Measurements from ENCODE around the gene CREBL2.
"Not testable (repeated sequence)": the region's sequence is repeated elsewhere in the genome, so short reads cannot be mapped to it uniquely, and the experiment has no call there.

Gene CREBL2

DNA sequence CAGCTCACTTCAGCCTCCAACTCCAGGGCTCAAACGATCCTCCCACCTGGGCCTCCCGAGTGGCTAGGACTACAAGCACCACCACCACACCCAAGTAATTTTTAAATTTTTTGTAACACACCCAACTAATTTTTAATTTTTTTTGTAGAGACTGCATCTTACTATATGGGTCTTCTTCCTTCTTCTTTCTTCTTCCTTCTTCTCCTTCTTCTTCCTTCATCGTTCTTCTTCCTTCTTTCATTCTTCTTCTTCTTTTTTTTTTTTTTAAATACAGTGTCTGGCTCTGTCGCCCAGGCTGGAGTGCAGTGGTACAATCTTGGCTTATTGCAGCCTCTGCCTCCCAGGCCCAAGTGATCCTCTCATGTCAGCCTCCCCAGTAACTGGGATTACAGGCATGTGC is 965 bp upstream of the CREBL2 start:
- no peak for DNase-seq (ENCODE audit: low read depth in 2 of 2)
- TF ChIP-seq, protein P1, sequence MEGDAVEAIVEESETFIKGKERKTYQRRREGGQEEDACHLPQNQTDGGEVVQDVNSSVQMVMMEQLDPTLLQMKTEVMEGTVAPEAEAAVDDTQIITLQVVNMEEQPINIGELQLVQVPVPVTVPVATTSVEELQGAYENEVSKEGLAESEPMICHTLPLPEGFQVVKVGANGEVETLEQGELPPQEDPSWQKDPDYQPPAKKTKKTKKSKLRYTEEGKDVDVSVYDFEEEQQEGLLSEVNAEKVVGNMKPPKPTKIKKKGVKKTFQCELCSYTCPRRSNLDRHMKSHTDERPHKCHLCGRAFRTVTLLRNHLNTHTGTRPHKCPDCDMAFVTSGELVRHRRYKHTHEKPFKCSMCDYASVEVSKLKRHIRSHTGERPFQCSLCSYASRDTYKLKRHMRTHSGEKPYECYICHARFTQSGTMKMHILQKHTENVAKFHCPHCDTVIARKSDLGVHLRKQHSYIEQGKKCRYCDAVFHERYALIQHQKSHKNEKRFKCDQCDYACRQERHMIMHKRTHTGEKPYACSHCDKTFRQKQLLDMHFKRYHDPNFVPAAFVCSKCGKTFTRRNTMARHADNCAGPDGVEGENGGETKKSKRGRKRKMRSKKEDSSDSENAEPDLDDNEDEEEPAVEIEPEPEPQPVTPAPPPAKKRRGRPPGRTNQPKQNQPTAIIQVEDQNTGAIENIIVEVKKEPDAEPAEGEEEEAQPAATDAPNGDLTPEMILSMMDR (IDR thresholded peaks at IDR 0.05; ENCODE audit: low read depth, low read length) = no peak
- no peak overlapping the region for H3K4me3 ChIP-seq (replicated peaks in 1 of 2; ENCODE audit: low read depth in 2 of 2, low read length in 2 of 2)

DNA sequence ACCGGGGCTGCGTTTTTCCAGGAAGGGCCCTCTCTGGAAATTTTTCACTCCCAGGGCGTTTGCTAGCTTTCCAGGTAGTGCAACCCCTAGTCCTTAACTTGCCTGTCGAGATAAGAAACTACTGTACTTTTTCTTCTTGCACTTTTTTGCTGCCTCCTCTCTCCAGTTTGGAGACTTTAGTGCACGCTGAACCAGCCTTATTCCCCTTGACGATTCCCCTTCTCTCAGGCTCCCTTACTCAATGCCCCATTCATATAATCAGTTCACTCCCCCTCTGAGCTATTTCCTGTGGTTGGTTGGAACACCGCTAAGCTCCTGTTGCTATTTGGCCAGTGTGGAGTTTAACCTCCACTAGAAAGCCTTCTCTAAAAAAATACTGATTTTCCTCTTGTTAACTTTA is 682 bp downstream of the CREBL2 start:
- TF ChIP-seq, protein P1 (IDR thresholded peaks at IDR 0.05; ENCODE audit: low read depth, low read length) = no peak
- H3K4me3 ChIP-seq (replicated peaks in 1 of 2; ENCODE audit: low read depth in 2 of 2, low read length in 2 of 2) = peak overlapping the region; percentile 58 to 82
- peak; percentile 77 to 81 for DNase-seq (ENCODE audit: low read depth in 2 of 2)

DNA sequence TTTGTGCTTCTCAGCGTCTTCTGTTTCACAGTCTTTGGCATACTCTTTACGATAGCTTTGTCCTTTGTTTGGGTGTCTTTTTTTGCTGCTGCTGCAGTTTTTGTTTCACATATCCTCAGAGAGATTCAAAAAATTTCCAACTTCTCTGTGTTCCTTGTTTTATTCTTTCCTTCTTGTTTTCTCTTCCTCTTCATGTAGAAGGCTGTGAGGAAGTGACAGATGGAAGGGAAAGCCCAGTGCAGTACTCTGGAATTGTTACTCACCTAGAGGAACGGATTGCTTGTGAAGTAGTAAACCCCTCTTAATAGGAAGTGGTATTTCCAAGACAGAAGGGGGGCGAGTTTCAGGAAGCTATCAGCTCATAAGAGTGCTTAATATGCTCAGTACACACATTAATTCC is 1.7 kb downstream of the CREBL2 start:
- TF ChIP-seq, protein P1 (IDR thresholded peaks at IDR 0.05; ENCODE audit: low read depth, low read length) = no peak
- H3K4me3 ChIP-seq (replicated peaks in 1 of 2; ENCODE audit: low read depth in 2 of 2, low read length in 2 of 2) = no peak overlapping the region
- DNase-seq (ENCODE audit: low read depth in 2 of 2) = peak in 1 of 2 donors; percentile 19

DNA sequence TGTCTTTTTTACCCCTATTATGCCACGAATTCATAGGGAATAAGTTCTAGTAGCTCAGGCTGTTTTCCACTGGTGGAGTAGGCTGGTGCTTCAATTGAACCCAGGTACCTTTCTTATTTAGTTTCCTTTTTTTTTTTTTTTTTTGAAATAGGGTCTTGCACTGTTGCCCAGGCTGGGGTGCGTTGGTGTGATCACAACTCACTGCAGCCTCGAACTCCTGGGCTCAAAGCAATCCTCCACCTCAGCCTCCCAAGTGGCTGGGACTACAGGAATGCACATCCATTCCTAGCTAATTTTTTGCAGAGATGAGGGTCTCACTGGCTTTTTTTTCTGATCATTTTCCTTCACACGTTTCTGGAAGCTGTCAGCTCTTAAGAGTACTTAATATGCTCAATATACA is 2.7 kb downstream of the CREBL2 start:
- DNase-seq (ENCODE audit: low read depth in 2 of 2) = no peak
- no peak overlapping the region for H3K4me3 ChIP-seq (replicated peaks in 1 of 2; ENCODE audit: low read depth in 2 of 2, low read length in 2 of 2)
- TF ChIP-seq, protein P1 (IDR thresholded peaks at IDR 0.05; ENCODE audit: low read depth, low read length) = no peak

DNA sequence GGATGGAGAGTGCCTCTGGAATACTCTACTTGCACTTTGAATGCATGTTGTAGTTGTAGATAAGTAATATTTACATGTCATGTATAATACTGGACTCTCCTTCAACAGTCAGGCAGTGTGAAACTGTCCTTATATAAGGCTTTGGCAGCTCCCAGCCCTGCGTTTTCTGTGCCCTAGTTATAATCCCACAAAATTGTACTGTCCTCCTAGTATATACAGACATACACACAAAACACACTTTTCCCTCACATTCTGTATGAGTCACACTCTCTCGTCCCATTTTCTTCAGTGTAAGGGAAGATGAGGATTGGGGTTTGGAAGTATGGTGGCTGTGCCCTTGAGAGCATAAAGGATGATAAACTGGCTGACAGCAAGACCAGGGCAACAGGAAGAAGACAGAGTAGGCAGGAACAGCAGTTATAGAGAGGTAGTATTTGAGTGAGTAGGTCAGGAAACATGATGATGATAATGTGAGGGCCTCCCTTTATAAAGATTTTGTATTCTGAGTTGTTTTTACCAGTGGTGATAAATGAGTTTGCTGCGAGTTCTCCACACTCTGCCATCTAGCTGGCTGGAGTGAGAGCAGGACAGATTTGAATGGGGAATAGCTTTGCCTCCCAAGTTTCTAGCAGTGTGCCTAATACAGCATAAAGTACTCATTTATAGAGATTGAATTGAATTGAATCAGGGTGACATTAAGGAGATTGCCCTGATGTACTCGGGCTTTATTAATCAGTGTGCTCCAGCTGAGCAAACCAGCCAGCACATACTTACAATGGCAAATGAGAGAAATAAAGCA is 5.0 kb downstream of the CREBL2 start:
- H3K4me3 ChIP-seq (replicated peaks in 1 of 2; ENCODE audit: low read depth in 2 of 2, low read length in 2 of 2) = no peak overlapping the region
- TF ChIP-seq, protein P1 (IDR thresholded peaks at IDR 0.05; ENCODE audit: low read depth, low read length) = no peak
- no peak for DNase-seq (ENCODE audit: low read depth in 2 of 2)

DNA sequence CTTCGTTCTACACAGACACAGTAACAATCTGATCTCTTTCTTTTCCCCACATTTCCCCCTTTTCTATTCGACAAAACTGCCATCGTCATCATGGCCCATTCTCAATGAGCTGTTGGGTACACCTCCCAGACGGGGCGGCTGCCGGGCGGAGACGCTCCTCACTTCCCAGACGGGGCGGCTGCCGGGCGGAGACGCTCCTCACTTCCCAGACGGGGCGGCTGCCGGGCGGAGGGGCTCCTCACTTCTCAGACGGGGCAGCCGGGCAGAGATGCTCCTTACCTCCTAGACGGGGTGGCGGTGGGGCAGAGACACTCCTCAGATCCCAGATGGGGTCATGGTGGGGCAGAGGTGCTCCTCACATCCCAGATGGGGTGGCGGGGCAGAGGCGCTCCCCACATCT is 6.4 kb downstream of the CREBL2 start:
- DNase-seq (ENCODE audit: low read depth in 2 of 2); H3K4me3 ChIP-seq (replicated peaks in 1 of 2; ENCODE audit: low read depth in 2 of 2, low read length in 2 of 2): not testable (repeated sequence)

DNA sequence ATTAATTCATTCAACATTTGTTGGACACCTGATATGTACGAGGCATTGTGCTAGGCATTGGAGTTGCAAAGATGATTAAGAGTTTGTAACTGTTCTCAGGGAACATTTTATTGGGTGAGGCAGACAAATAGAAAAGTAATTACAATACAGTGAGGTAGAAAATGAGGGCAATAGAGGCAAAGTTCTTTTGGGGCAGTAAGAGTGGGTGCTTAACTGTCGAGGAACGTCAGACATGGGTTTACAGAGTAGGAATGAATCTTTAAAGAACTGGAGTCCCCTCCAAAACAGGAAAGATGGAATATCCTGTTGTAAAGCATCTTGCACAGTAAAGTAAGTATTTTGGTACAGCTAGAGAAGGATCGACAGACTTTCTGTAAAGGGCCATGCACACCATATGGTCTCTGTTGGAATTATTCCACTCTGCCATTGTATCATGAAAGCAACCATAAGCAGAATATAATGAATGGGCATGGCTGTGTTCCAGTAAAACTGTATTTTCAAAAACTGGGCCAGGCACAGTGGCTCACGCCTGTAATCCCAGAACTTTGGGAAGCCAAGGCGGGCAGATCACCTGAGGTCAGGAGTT is 9.1 kb downstream of the CREBL2 start:
- no peak overlapping the region for H3K4me3 ChIP-seq (replicated peaks in 1 of 2; ENCODE audit: low read depth in 2 of 2, low read length in 2 of 2)
- no peak for DNase-seq (ENCODE audit: low read depth in 2 of 2)

More for the DNA sequence above, 9.1 kb downstream of the CREBL2 start:
- TF ChIP-seq, protein P1 (IDR thresholded peaks at IDR 0.05; ENCODE audit: low read depth, low read length) = no peak

All from cardiac fibroblast (primary cell).